GM12874 (cell line): Measurements from ENCODE around the gene CDHR5.

ENCODE experiments used
- TF ChIP-seq, protein P1 (sequence below): IDR thresholded peaks from 2 replicates; pipeline ENCODE4 v1.5.1; 2011; ENCODE audit warnings: low read depth, mild to moderate bottlenecking, control low read depth, low read length, moderate library complexity; ENCODE audit not compliant: insufficient read depth

The CDHR5 gene

DNA sequence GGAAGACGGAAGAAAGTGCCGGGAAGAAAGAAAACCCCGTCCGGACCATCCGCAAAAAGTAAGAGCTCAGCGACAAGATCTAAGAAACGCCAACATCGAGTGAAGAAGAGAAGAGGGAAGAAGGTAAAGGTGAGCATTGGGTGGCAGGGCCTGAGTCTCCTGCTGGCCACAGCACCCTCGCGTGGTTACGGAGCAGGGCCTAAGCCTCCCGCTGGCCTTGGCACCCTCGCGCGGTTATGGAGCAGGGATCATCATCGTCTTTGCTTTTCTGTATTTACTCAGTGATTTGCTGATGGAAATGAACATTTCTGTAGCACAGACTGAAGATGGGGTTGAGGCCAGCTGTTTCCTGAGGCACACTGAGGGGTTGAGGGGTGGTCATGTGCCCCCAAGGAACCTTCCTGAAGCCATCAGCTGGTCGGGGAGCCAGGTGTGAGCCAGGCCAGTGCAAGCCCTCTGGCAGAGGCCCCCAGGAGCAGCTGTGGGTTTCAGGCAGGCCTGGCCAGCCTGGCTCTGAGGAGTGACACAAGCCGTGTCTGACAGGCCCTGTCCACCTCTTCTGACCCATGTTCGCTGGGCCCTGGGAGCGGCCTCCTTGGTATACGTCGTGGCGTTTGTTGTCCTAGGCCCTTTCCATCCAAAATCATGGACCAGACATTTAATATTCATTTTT lies 23.0 kb downstream of the CDHR5 start:
- TF ChIP-seq, protein P1, sequence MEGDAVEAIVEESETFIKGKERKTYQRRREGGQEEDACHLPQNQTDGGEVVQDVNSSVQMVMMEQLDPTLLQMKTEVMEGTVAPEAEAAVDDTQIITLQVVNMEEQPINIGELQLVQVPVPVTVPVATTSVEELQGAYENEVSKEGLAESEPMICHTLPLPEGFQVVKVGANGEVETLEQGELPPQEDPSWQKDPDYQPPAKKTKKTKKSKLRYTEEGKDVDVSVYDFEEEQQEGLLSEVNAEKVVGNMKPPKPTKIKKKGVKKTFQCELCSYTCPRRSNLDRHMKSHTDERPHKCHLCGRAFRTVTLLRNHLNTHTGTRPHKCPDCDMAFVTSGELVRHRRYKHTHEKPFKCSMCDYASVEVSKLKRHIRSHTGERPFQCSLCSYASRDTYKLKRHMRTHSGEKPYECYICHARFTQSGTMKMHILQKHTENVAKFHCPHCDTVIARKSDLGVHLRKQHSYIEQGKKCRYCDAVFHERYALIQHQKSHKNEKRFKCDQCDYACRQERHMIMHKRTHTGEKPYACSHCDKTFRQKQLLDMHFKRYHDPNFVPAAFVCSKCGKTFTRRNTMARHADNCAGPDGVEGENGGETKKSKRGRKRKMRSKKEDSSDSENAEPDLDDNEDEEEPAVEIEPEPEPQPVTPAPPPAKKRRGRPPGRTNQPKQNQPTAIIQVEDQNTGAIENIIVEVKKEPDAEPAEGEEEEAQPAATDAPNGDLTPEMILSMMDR, result no peak

- TF ChIP-seq, protein P1, result no peak
Observed at GRCh38 chr11:598005-598680, 26.6 kb downstream of the CDHR5 start.

- TF ChIP-seq, protein P1, result peak; percentile 46
Observed at GRCh38 chr11:597166-597725, 27.5 kb downstream of the CDHR5 start.

DNA sequence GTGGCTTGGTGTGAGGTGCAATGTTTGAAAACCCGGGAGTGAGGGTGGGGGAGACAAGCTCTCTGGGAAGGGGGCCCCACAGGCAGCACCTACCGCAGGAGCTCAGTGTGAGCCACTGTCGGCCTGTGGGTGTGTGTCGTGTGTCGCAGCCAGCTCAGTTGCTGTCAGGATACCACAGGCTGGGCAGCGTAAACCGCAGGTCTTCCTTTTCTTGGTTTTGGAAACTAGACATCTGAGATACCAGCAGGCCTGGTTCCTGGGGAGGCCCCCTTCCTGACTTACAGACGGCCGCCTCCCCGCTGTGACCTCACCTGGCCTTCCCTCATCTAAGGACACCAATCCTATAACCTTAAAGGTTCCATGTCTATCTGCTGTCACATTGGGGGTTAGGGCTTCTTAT lies 28.4 kb downstream of the CDHR5 start:
- TF ChIP-seq, protein P1, result no peak

GRCh38 chr11:595400-595799 lies 29.4 kb downstream of the CDHR5 start:
- TF ChIP-seq, protein P1, result no peak

- TF ChIP-seq, protein P1, result no peak
Observed at GRCh38 chr11:593347-593746, 31.4 kb downstream of the CDHR5 start.

DNA sequence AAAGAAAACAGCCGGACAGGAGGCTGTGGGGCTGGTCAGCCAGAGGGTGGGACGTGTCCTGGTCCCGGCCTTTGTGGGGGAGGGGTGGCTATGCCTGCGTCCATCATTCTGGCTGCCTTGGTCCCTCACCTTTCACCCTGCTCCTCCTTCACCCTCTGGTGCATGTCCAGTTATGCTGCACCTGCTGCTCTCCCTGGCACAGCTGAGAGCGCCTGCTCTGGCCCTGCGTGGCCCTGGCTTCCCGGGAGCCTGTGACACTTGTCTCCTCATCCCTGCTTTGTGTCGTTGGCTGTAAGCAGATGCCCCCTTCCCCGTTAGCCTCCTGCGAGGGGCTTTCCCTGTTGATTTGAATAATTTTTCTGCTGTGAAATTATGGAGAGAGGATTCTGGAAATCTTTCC lies 31.8 kb downstream of the CDHR5 start:
- TF ChIP-seq, protein P1, result no peak
